Thymus (tissue), 11 donors: ENCODE data around the gene NFATC4. TPM values are rescaled to one million over a fixed set of nuclear protein-coding genes. Genes with fewer than 3 reads are reported as not detected.
"Not testable (repeated sequence)": the region's sequence is repeated elsewhere in the genome, so short reads cannot be mapped to it uniquely, and the experiment has no call there.

Experiments
- DNase-seq, 9 donors: peaks; one replicate each; pipeline ENCODE4 v3.0.0-alpha.2; 2013; ENCODE audit warnings: low spot score in 9 of 9, low read depth in 6 of 9, missing footprints in 1 of 9
- H3K27ac ChIP-seq, 2 donors: one replicate each; pipeline ENCODE4 v1.5.1; 2013; ENCODE audit warnings: control low read depth in 1 of 2, low read depth in 1 of 2, low read length in 1 of 2, mild to moderate bottlenecking in 1 of 2, moderate library complexity in 1 of 2
- H3K27me3 ChIP-seq, 2 donors: one replicate each; pipeline ENCODE4 v1.5.1; 2013; ENCODE audit warnings: low read length in 1 of 2; ENCODE audit not compliant: control insufficient read depth in 2 of 2, insufficient read depth in 1 of 2
- H3K36me3 ChIP-seq, 2 donors: one replicate each; pipeline ENCODE4 v1.5.1; 2013; ENCODE audit warnings: low read length in 1 of 2, mild to moderate bottlenecking in 1 of 2, moderate library complexity in 1 of 2; ENCODE audit not compliant: control insufficient read depth in 2 of 2, insufficient read depth in 2 of 2
- H3K4me1 ChIP-seq, 2 donors: one replicate each; pipeline ENCODE4 v1.5.1; 2013; ENCODE audit warnings: low read length in 2 of 2; ENCODE audit not compliant: control insufficient read depth in 2 of 2, insufficient read depth in 2 of 2
- H3K4me3 ChIP-seq, 2 donors: one replicate each; pipeline ENCODE4 v1.5.1; 2013; ENCODE audit warnings: low read length in 2 of 2, control low read depth in 1 of 2, mild to moderate bottlenecking in 1 of 2
- H3K9me3 ChIP-seq, 2 donors: one replicate each; pipeline ENCODE4 v1.5.1; 2013; ENCODE audit warnings: low read length in 1 of 2, mild to moderate bottlenecking in 1 of 2; ENCODE audit not compliant: control insufficient read depth in 2 of 2, insufficient read depth in 1 of 2
- WGBS: extraction: QIAGEN DNeasy Blood & Tissue Kit; methylation state at CpG from one replicate; pipeline ENCODE4 v1.1.7; 2013; 5-methylcytosine and 5-hydroxymethylcytosine counted together
- polyA plus RNA-seq: library from polyadenylated mRNA; stranded (reverse); fragments of 200-250 nt; gene quantifications from one replicate; pipeline ENCODE4 v1.2.3, GENCODE V29; 2013
- total RNA-seq: library from RNA; stranded (reverse); fragments of 120-200 nt; gene quantifications from one replicate; pipeline ENCODE4 v1.2.4, GENCODE V29; 2013
- donor health status: healthy.

NFATC4 gene
- total and polyA plus RNA-seq, 2 donors, result 16.6 to 79.8 TPM

- Histone ChIP-seq H3K27me3 (peaks cover 24 to 36% of the 10 kb centered on the region in 2 donors), H3K4me1 (peaks cover 3 to 24% of the 10 kb centered on the region in 2 donors)
- DNase-seq, H3K4me3 ChIP-seq, H3K36me3 ChIP-seq, H3K9me3 ChIP-seq, H3K27ac ChIP-seq: not testable (repeated sequence)
- 46% methylated on average over 9 of the region's 9 CpGs for WGBS
Measured at GRCh38 chr14:24327914-24328313, 40.1 kb upstream of the NFATC4 start.

GRCh38 chr14:24329073-24329663 is 38.8 kb upstream of the NFATC4 start:
- H3K4me3 ChIP-seq, result no peak overlapping the region
- H3K36me3 ChIP-seq, result no peaks in the 10 kb centered on the region
- peaks cover 35 to 49% of the 10 kb centered on the region in 2 donors for H3K27me3 ChIP-seq
- 97% methylated on average over 12 of the region's 12 CpGs for WGBS
- H3K9me3 ChIP-seq, result peaks cover 0 to under 1% of the 10 kb centered on the region in 2 donors
- DNase-seq, result no peak
- H3K27ac ChIP-seq, result no peak overlapping the region
- peaks cover 5 to 35% of the 10 kb centered on the region in 2 donors for H3K4me1 ChIP-seq

GRCh38 chr14:24329736-24330135 is 38.2 kb upstream of the NFATC4 start:
- Histone ChIP-seq H3K36me3 (no peaks in the 10 kb centered on the region), H3K9me3 (peaks cover 0 to 5% of the 10 kb centered on the region in 2 donors), H3K4me3 (no peak overlapping the region), H3K27ac (no peak overlapping the region), H3K27me3 (peaks cover 41 to 54% of the 10 kb centered on the region in 2 donors), H3K4me1 (peaks cover 11 to 41% of the 10 kb centered on the region in 2 donors)
- no peak for DNase-seq
- WGBS, result 61% methylated on average over 9 of the region's 9 CpGs

- Histone ChIP-seq H3K4me3 (no peak overlapping the region), H3K36me3 (peaks cover 0 to 5% of the 10 kb centered on the region in 2 donors), H3K9me3 (peaks cover 0 to 8% of the 10 kb centered on the region in 2 donors), H3K4me1 (peaks cover 11 to 47% of the 10 kb centered on the region in 2 donors), H3K27me3 (peaks cover 55 to 68% of the 10 kb centered on the region in 2 donors), H3K27ac (no peak overlapping the region)
- no peak for DNase-seq
- 97% methylated on average over 10 of the region's 10 CpGs for WGBS
Measured at GRCh38 chr14:24330973-24331674, 36.9 kb upstream of the NFATC4 start.

- Histone ChIP-seq H3K27ac (no peak overlapping the region), H3K4me1 (peaks cover 11 to 47% of the 10 kb centered on the region in 2 donors), H3K36me3 (peaks cover 0 to 8% of the 10 kb centered on the region in 2 donors), H3K9me3 (peaks cover 0 to 8% of the 10 kb centered on the region in 2 donors), H3K27me3 (peaks cover 61 to 75% of the 10 kb centered on the region in 2 donors), H3K4me3 (no peak overlapping the region)
- no peak for DNase-seq
- 61% methylated on average over 26 of the region's 26 CpGs for WGBS
Measured at GRCh38 chr14:24331731-24332267, 36.2 kb upstream of the NFATC4 start.

GRCh38 chr14:24332268-24332993 is 35.6 kb upstream of the NFATC4 start:
- Histone ChIP-seq H3K4me1 (peaks cover 11 to 42% of the 10 kb centered on the region in 2 donors), H3K9me3 (peaks cover 0 to 8% of the 10 kb centered on the region in 2 donors), H3K27me3 (peaks cover 61 to 81% of the 10 kb centered on the region in 2 donors), H3K4me3 (peak overlapping the region in 1 of 2 donors; percentile 31), H3K27ac (no peak overlapping the region), H3K36me3 (peaks cover 0 to 12% of the 10 kb centered on the region in 2 donors)
- WGBS, result 10% methylated on average over 56 of the region's 56 CpGs
- DNase-seq, result peak; percentile 60 to 92 (median 78)

- Histone ChIP-seq H3K4me3 (peak within 1 kb of the TSS in 1 of 2 donors; percentile 23), H3K27me3 (peaks cover 61 to 99% of the 10 kb centered on the region in 2 donors), H3K4me1 (peaks cover 15 to 43% of the 10 kb centered on the region in 2 donors), H3K27ac (peak within 1 kb of the TSS in 1 of 2 donors; percentile 31), H3K36me3 (peaks cover 0 to 13% of the 10 kb centered on the region in 2 donors), H3K9me3 (peaks cover 0 to 8% of the 10 kb centered on the region in 2 donors)
- 7% methylated on average over 65 of the region's 65 CpGs for WGBS
- DNase-seq, result peak in 1 of 9 donors; percentile 35
Measured at GRCh38 chr14:24334431-24335291, 33.3 kb upstream of the NFATC4 start, which contains the start of gene ADCY4. TSS of gene ADCY4 (minus strand) at chr14:24335071. CDS start at chr14:24334652, 419 bp downstream.

- no peak for DNase-seq
- WGBS, result 82% methylated on average over 12 of the region's 12 CpGs
- H3K4me1 ChIP-seq, result peaks cover 15 to 50% of the 10 kb centered on the region in 2 donors
- H3K27me3 ChIP-seq, result peaks cover 57 to 96% of the 10 kb centered on the region in 2 donors
- peaks cover 0 to 8% of the 10 kb centered on the region in 2 donors for H3K9me3 ChIP-seq
- no peak overlapping the region for H3K4me3 ChIP-seq
- peaks cover 0 to 13% of the 10 kb centered on the region in 2 donors for H3K36me3 ChIP-seq
- H3K27ac ChIP-seq, result no peak overlapping the region
Measured at GRCh38 chr14:24335461-24336171, 32.4 kb upstream of the NFATC4 start.
